AG09309 (cell line): ENCODE results near the gene MUC20.
"Not testable (repeated sequence)": the region's sequence is repeated elsewhere in the genome, so short reads cannot be mapped to it uniquely, and the experiment has no call there.

ENCODE experiments used
- DNase-seq: peaks from one replicate; pipeline ENCODE4 v3.0.0-alpha.2; 2010; ENCODE audit warnings: low read depth
- H3K4me3 ChIP-seq: 2 replicates; pipeline ENCODE4 v1.5.1; 2011; ENCODE audit warnings: mild to moderate bottlenecking, low read depth, low read length, moderate library complexity; ENCODE audit not compliant: control insufficient read depth

MUC20 gene

GRCh38 chr3:195720831-195721506, at the start of gene MUC20:
TSS of gene MUC20 (plus strand) at chr3:195720978. CDS start at chr3:195721008, 30 bp downstream.
- not testable (repeated sequence) for H3K4me3 ChIP-seq, DNase-seq

GRCh38 chr3:195671283-195671682, 49.5 kb upstream of the MUC20 start:
- H3K4me3 ChIP-seq, DNase-seq: not testable (repeated sequence)

- DNase-seq, H3K4me3 ChIP-seq: not testable (repeated sequence)
Measured at GRCh38 chr3:195673711-195674110, 47.1 kb upstream of the MUC20 start.

GRCh38 chr3:195678391-195679015, 42.3 kb upstream of the MUC20 start:
- H3K4me3 ChIP-seq, DNase-seq: not testable (repeated sequence)

GRCh38 chr3:195680690-195681089, 40.1 kb upstream of the MUC20 start:
- not testable (repeated sequence) for DNase-seq, H3K4me3 ChIP-seq

- not testable (repeated sequence) for DNase-seq, H3K4me3 ChIP-seq
Measured at GRCh38 chr3:195681458-195682103, 39.2 kb upstream of the MUC20 start.

- DNase-seq: not testable (repeated sequence)
Measured at GRCh38 chr3:195682104-195682742, 38.6 kb upstream of the MUC20 start.

GRCh38 chr3:195683722-195684526, 36.9 kb upstream of the MUC20 start:
- DNase-seq, H3K4me3 ChIP-seq: not testable (repeated sequence)

More at GRCh38 chr3:195682104-195682742, 38.6 kb upstream of the MUC20 start:
- H3K4me3 ChIP-seq: not testable (repeated sequence)

GRCh38 chr3:195684527-195685257, 36.1 kb upstream of the MUC20 start:
- H3K4me3 ChIP-seq: not testable (repeated sequence)

GRCh38 chr3:195686537-195687208, 34.1 kb upstream of the MUC20 start:
- DNase-seq, H3K4me3 ChIP-seq: not testable (repeated sequence)

More at GRCh38 chr3:195684527-195685257, 36.1 kb upstream of the MUC20 start:
- not testable (repeated sequence) for DNase-seq

- DNase-seq, H3K4me3 ChIP-seq: not testable (repeated sequence)
Measured at GRCh38 chr3:195687209-195687760, 33.5 kb upstream of the MUC20 start.

- not testable (repeated sequence) for DNase-seq, H3K4me3 ChIP-seq
Measured at GRCh38 chr3:195688471-195689183, 32.2 kb upstream of the MUC20 start.

- not testable (repeated sequence) for H3K4me3 ChIP-seq, DNase-seq
Measured at GRCh38 chr3:195689184-195690070, 31.4 kb upstream of the MUC20 start.
